H1 (cell line): ENCODE results near the gene CMTR1. TPM values are rescaled to one million over a fixed set of nuclear protein-coding genes. Genes with fewer than 3 reads are reported as not detected.

Experiments used
- SUZ12 ChIP-seq: fragments of 200-600 bp; sonication (generic); IDR thresholded peaks from 2 replicates; pipeline ENCODE4 v1.6.1; 2012; ENCODE audit warnings: mild to moderate bottlenecking, inconsistent platforms, low read length, moderate library complexity, mixed read lengths
- polyA plus RNA-seq, 7 experiments: library from polyadenylated mRNA; depleted of rRNA in 3 of 7; stranded (reverse) in 5 of 7; unstranded in 2 of 7; fragments of >200 nt in 5 of 7; fragments of 200-250 nt in 2 of 7; gene quantifications; 1 replicate in 5 of 7; 2 replicates in 1 of 7; 4 replicates in 1 of 7; pipeline versions ENCODE4 v1.2.1 to v1.2.3, GENCODE V29; 2011 to 2013; ENCODE audit warnings: missing spikeins in 2 of 7, mixed read lengths in 2 of 7
- total RNA-seq: library from RNA; stranded (reverse); fragmentation: NEBNext Ultra II Directional; extraction: Animal tissue kit (Norgen Biotek cat#: 25700); gene quantifications from 2 replicates; pipeline ENCODE4 v1.2.1, GENCODE V29; 2021

The CMTR1 gene
- total and polyA plus RNA-seq, 2 of the 8 experiments (the other 6 are each of a cell fraction or from before 2014, with no cell fraction given) = 15.2 to 33.1 TPM

GRCh38 chr6:37520926-37521325 lies 87.9 kb downstream of the CMTR1 start (continued):
- TF ChIP-seq SUZ12 = no peak
- TF ChIP-seq, all 59 proteins: peak for 0
